Psoas muscle (tissue), 8 donors: ENCODE results near the gene CDHR2. TPM values are rescaled to one million over a fixed set of nuclear protein-coding genes. Genes with fewer than 3 reads are reported as not detected.

Experiments used
- ATAC-seq, 4 donors: fragments of 200-7000 bp; cut with Tn5 transposase; one replicate each; pipeline ENCODE4 v1.9.1; 2020; ENCODE audit warnings: moderate library complexity in 3 of 4, mild to moderate bottlenecking in 2 of 4
- DNase-seq, 2 donors: peaks; one replicate each; pipeline ENCODE4 v3.0.0-alpha.2; 2020
- H3K27ac ChIP-seq: fragments of 200-600 bp; one replicate; pipeline ENCODE4 v1.8.0; 2022
- H3K27me3 ChIP-seq, 3 donors: fragments of 200-600 bp in 1 of 3; one replicate each; pipeline versions ENCODE4 v1.6.1 to v1.8.0; 2013 to 2022; ENCODE audit warnings: low read length in 2 of 3, mild to moderate bottlenecking in 2 of 3, moderate library complexity in 1 of 3; ENCODE audit not compliant: insufficient read depth in 3 of 3
- H3K36me3 ChIP-seq, 2 donors: fragments of 200-600 bp in 1 of 2; one replicate each; pipeline versions ENCODE4 v1.6.1 to v1.8.0; 2013 to 2022; ENCODE audit warnings: low read depth in 1 of 2, mild to moderate bottlenecking in 1 of 2, moderate library complexity in 1 of 2; ENCODE audit not compliant: insufficient read depth in 1 of 2
- H3K4me1 ChIP-seq: fragments of 200-600 bp; one replicate; pipeline ENCODE4 v1.8.0; 2022
- H3K4me3 ChIP-seq: fragments of 200-600 bp; one replicate; pipeline ENCODE4 v1.8.0; 2022; ENCODE audit warnings: mild to moderate bottlenecking
- H3K9me3 ChIP-seq: fragments of 200-600 bp; one replicate; pipeline ENCODE4 v1.8.0; 2022
- CTCF ChIP-seq: fragments of 200-600 bp; IDR thresholded peaks from one replicate; pipeline ENCODE4 v1.8.0; 2022; ENCODE audit warnings: antibody characterized with exemption
- WGBS, 3 donors: extraction: QIAGEN DNeasy Blood & Tissue Kit; methylation state at CpG; one replicate each; pipeline versions ENCODE4 v1.1.6 to v1.1.7; 2013; 5-methylcytosine and 5-hydroxymethylcytosine counted together
- intact Hi-C, 2 donors: fragments of 100-400 bp; cut with DNase I; formaldehyde crosslinking; loops; one replicate each; pipeline versions ENCODE4 v1.11.0 to v1.14.2; 2022
- polyA plus RNA-seq, 3 donors: library from polyadenylated mRNA; stranded (reverse); fragments of 200-250 nt; gene quantifications; one replicate each; pipeline ENCODE4 v1.2.3, GENCODE V29; 2013
- total RNA-seq, 4 donors: library from RNA; stranded (reverse); fragmentation: NEBNext Ultra II Directional in 2 of 4; extraction: Animal tissue kit (Norgen Biotek cat#: 25700) in 2 of 4; gene quantifications; one replicate each; pipeline versions ENCODE4 v1.2.1 to v1.2.4, GENCODE V29; 2021 to 2023
- donor health status: healthy with polysubstance abuse.
- donor health status: DM: no; HTN: no; CAD: no; lungs with moderate emphysema.
- donor health status: Bipolar disorder and iron deficiency.
- donor health status: healthy.
- donor health status: DM: yes; HTN: yes; CAD: no.
- donor health status: DM: no; HTN: no; CAD: no.
- donor health status: DM: no; HTN: no; CAD: no.
- donor health status: DM: yes; HTN: yes; CAD: no.

The CDHR2 gene
- total and polyA plus RNA-seq, 7 donors = 0.03 to 0.30 (median 0.14) TPM; not detected in 3

- no peak for TF ChIP-seq CTCF
- Histone ChIP-seq H3K36me3 (peaks cover 7 to 48% of the 10 kb centered on the region in 2 donors), H3K4me1 (no peaks in the 10 kb centered on the region), H3K27me3 (no peaks in the 10 kb centered on the region), H3K27ac (no peak overlapping the region), H3K4me3 (no peak overlapping the region), H3K9me3 (no peaks in the 10 kb centered on the region)
- ATAC-seq = no peak
- 79 to 87% (median 83%) methylated on average over 34 of the region's 34 CpGs for WGBS, 3 donors
- no peak for DNase-seq
- intact Hi-C loops = no loop called here
Measured at GRCh38 chr5:176527246-176528222, 21.6 kb upstream of the CDHR2 start.

- intact Hi-C loops = no loop called here
- Histone ChIP-seq H3K27ac (no peak overlapping the region), H3K27me3 (no peaks in the 10 kb centered on the region), H3K36me3 (peaks cover 7 to 48% of the 10 kb centered on the region in 2 donors), H3K4me1 (peaks cover 3% of the 10 kb centered on the region), H3K4me3 (no peak overlapping the region), H3K9me3 (no peaks in the 10 kb centered on the region)
- no peak for TF ChIP-seq CTCF
- WGBS, 3 donors = 61 to 66% (median 65%) methylated on average over 11 of the region's 11 CpGs
- ATAC-seq (peak in 1 of 4 donors; percentile 42), DNase-seq (peak in 1 of 2 donors; percentile 72)
Measured at GRCh38 chr5:176528301-176528700, 20.8 kb upstream of the CDHR2 start.

- Histone ChIP-seq H3K27ac (no peak overlapping the region), H3K4me1 (peaks cover 7% of the 10 kb centered on the region), H3K9me3 (no peaks in the 10 kb centered on the region), H3K27me3 (no peaks in the 10 kb centered on the region), H3K4me3 (no peak overlapping the region), H3K36me3 (peaks cover 7 to 48% of the 10 kb centered on the region in 2 donors)
- no peak for TF ChIP-seq CTCF
- DNase-seq (peak in 1 of 2 donors; percentile 66), ATAC-seq (peak in 1 of 4 donors; percentile 11)
- intact Hi-C loops = no loop called here
- WGBS, 3 donors = 61 to 71% (median 69%) methylated on average over 16 to 17 of the region's 17 CpGs
Measured at GRCh38 chr5:176528761-176529115, 20.4 kb upstream of the CDHR2 start.

- Histone ChIP-seq H3K27me3 (no peaks in the 10 kb centered on the region), H3K4me1 (peaks cover 12% of the 10 kb centered on the region), H3K9me3 (no peaks in the 10 kb centered on the region), H3K36me3 (peaks cover 7 to 48% of the 10 kb centered on the region in 2 donors), H3K4me3 (no peak overlapping the region), H3K27ac (no peak overlapping the region)
- ATAC-seq = no peak
- DNase-seq = no peak
- TF ChIP-seq CTCF = no peak
- WGBS, 3 donors = 90 to 92% (median 91%) methylated on average over 26 of the region's 26 CpGs
- intact Hi-C loops = no loop called here
Measured at GRCh38 chr5:176529116-176529740, 19.9 kb upstream of the CDHR2 start.
